GM21723 (cell line): ENCODE data around the gene KLHL40.

Source experiments
- ATAC-seq: cut with Tn5 transposase; IDR thresholded peaks from one replicate; pipeline ENCODE4 v1.9.1; 2021; ENCODE audit warnings: mild to moderate bottlenecking, moderate library complexity; ENCODE audit not compliant: unreplicated experiment

The KLHL40 gene

DNA sequence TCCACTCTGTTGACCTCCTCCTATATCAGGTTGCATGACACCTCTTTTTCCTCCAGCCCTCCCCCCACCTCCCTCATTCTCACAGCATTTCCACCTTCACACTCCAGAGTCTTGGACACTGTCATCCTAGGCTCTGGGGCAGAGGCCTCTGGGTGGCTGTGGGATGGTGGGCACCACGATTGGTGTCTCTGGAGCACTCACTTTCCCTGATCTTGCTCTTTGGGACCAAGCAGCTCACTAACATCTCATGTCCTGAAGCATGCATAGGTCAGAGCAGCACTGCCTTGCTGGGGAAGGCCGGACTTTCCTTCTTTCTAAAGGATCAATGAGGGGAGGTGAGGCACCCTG is 16.9 kb upstream of the KLHL40 start:
- ATAC-seq, result no peak

GRCh38 chr3:42668793-42669217 is 16.5 kb upstream of the KLHL40 start:
- ATAC-seq, result no peak

DNA sequence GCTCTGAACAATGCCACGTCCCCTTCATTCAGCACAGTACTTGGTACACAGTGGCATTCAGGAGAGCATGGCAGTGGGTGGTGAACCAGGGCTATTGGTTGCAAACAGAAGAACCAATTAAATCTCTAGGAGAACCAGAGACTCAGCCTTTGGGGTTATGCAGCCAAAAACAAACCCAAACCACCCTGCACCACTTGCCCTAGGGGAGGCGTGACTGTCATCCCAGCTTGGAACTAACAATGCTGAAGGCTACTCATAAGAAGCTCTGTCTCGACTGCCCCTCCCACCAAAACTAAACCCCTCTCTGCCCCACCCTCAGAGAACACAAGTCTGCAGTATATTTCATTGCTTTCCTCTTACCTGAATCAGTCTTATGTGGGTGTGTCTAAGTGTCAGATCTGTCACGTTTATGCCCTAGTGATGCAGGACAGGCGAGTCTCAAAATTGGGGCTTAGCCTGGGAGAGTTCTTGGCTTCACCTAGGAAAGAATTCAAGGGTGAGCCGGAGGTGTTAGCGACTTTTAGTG is 15.2 kb upstream of the KLHL40 start:
- ATAC-seq, result no peak

DNA sequence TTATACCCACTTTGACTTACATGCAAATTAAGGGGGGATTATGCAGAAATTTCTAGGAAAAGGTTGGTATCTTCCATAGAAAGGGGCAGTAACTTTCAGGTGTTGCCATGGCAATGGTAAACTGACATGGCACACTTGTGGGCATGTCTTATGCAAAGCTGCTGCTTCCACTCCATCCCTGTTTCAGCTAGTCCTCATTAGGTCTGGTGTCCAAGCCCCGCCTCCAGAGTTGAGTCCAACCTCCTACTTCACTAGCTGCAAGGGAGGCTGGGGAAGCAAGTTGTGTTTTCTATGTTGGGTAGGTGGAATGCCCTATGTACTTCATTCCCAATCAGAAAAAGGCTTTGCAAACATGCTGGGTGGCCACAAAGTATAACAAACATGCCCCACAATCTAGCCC is 14.7 kb upstream of the KLHL40 start:
- no peak for ATAC-seq

GRCh38 chr3:42672515-42672914 is 12.8 kb upstream of the KLHL40 start:
- no peak for ATAC-seq

GRCh38 chr3:42673082-42673481 is 12.3 kb upstream of the KLHL40 start:
- ATAC-seq, result no peak

- ATAC-seq, result no peak
Observed at GRCh38 chr3:42674146-42674545, 11.2 kb upstream of the KLHL40 start.

DNA sequence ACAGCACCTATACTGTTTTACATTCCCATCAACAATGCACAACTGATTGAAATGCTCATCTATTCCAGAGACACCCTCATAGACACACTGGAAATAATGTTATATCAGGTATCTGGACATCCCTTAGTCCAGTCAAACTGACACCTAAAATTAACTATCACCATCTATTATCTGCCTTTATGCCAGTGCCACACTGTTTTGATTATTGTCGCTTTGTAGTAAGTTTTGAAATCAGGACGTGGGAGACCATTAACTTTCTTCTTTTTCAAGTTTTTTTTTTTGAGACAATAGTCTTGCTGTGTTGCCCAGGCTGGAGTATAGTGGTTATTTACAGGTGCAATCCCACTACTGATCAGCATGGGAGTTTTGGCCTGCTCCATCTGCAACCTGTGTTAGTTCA is 9.4 kb upstream of the KLHL40 start:
- no peak for ATAC-seq

- ATAC-seq, result no peak
Observed at GRCh38 chr3:42678447-42678846, 6.9 kb upstream of the KLHL40 start.

GRCh38 chr3:42680271-42680670 is 5.1 kb upstream of the KLHL40 start:
- ATAC-seq, result no peak

DNA sequence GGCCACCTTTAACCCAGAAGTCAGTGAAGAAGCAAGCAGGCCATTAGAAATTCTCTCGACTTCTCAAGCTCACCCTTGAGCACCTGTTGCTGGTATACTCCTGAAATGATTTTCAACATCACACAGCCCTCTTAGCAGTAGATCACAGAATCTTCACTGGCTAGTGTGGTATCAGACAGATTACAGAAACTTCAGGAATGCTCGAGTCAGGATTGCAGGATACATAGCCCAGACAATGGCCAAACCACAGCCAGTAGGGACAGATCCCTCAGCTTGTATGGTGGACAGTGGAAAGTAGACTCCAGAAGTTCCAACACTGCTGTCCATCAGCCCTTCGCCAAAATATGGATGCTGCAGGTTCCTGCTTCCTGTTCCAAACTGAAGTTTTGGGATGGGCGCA is 4.5 kb upstream of the KLHL40 start:
- no peak for ATAC-seq

- ATAC-seq, result no peak
Observed at GRCh38 chr3:42681361-42682038, 3.8 kb upstream of the KLHL40 start.

DNA sequence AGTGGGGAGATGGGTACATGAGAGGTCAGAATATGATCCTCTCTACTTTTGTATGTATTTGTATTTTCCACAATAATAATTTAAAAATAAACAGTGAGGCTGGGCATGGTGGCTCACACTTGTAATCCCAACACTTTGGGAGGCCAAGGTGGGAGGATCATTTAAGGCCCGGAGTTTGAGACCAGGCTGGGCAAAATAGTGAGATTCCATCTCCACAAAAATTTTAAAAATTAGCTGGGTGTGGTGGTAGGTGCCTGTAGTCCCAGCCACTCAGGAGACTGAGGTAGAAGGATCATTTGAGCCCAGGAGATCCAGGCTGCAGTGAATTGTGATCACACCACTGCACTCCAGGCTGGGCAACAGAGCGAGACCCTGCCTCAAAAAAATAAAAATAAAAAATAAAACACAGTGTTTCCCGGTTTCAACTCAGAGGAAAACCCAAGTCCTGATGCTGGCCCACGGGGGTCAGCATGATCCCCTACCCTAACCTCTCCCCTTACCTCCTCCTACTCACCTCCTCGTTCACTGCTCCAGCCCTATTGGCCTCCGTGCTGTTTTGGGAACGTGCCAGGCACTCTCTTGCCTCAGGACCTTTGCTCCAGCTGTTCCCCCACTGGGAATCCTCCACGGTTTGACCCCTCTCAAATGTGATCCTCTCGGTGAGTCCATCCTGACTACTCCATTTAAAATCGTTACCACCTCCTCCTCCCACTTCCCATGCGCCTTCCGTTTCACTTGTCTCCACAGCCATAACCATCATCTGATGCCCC is 2.9 kb upstream of the KLHL40 start:
- no peak for ATAC-seq

DNA sequence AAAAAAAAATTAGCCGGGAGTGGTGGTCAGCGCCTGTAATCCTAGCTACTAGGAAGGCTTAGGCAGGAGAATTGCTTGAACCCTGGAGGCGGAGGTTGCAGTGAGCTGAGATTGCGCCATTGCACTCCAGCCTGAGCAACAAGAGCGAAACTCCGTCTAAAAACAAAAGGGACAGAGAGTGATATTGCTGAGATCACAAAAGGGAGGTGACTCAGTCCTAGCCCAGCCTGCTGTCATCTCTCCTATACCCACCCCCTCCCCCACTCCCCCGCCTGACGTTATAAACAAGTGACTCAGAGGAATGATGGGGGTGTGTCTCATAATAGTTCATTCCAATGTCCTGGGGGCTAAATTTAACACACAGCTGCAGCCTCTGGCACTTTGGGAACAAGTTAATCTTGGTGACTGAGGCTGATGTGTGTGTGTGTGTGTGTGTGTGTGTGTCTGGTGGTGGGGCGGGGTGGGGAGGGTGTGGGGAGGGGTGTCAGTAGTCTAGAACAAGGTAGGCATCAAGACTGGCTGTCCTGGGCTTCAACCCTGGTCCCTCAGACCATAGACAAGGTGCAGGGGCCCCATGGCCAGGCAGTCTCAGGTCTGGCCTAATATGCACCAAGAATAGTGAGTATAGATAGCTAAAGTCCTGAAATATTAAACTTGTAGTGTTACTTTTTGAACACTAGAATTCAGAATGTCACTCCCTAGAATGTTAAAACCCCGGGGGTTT is 1.3 kb upstream of the KLHL40 start:
- no peak for ATAC-seq

GRCh38 chr3:42684632-42685362 is 540 bp upstream of the KLHL40 start:
- ATAC-seq, result no peak

DNA sequence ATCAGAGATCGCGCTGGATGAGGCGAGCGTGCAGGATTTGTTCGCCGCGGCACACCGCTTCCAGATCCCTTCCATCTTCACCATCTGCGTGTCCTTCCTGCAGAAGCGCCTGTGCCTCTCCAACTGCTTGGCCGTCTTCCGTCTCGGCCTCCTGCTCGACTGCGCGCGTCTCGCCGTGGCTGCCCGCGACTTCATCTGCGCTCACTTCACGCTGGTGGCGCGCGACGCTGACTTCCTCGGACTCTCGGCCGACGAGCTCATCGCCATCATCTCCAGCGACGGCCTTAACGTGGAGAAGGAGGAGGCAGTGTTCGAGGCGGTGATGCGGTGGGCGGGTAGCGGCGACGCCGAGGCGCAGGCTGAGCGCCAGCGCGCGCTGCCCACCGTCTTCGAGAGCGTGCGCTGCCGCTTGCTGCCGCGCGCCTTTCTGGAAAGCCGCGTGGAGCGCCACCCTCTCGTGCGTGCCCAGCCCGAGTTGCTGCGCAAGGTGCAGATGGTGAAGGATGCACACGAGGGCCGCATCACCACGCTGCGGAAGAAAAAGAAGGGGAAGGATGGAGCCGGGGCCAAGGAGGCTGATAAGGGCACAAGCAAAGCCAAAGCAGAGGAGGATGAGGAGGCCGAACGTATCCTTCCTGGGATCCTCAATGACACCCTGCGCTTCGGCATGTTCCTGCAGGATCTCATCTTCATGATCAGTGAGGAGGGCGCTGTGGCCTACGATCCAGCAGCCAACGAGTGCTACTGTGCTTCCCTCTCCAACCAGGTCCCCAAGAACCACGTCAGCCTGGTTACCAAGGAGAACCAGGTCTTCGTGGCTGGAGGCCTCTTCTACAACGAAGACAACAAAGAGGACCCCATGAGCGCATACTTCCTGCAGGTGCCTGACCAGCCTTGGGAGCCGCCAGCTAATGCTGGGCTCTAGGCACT is 819 bp downstream of the KLHL40 start:
- no peak for ATAC-seq

- ATAC-seq, result no peak
Observed at GRCh38 chr3:42686832-42687650, 1.7 kb downstream of the KLHL40 start.

DNA sequence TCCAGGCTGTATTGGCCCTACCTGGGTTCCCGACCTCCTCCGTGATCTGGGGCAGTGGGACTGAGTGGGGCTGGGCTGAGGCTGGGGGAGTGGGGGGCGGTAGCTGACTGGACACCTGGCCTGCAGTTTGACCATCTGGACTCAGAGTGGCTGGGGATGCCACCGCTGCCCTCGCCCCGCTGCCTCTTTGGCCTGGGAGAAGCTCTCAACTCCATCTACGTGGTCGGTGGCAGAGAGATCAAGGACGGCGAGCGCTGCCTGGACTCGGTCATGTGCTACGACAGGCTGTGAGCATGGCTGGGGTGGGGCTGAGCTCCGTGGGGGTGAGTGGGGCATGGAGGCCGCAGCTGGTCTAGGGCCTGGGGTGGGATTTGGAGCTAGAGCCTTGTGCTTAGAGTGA is 2.7 kb downstream of the KLHL40 start:
- ATAC-seq, result no peak
